ENCODE measurements around the gene NPAS2.

NPAS2 gene

GRCh38 chr2:100997509-100998234 is 177.7 kb downstream of the NPAS2 start:
- no peak for DNase-seq

- no peak for DNase-seq
Measured at GRCh38 chr2:100998235-100998573, 178.3 kb downstream of the NPAS2 start.

GRCh38 chr2:100999995-101000394 is 180.1 kb downstream of the NPAS2 start:
- DNase-seq: no peak

GRCh38 chr2:101001691-101002561 is 182.0 kb downstream of the NPAS2 start, which contains the start of gene RPL31:
Gene RPL31 (plus strand): TSS chr2:101002289. CDS start chr2:101002702, 413 bp downstream.
- peak; percentile 97 for DNase-seq

GRCh38 chr2:101002562-101003277 is 182.8 kb downstream of the NPAS2 start:
- DNase-seq: peak; percentile 14

- DNase-seq: no peak
Measured at GRCh38 chr2:101003278-101003775, 183.4 kb downstream of the NPAS2 start.

GRCh38 chr2:101004620-101005325 is 184.8 kb downstream of the NPAS2 start:
- no peak for DNase-seq

GRCh38 chr2:101006065-101006715 is 186.3 kb downstream of the NPAS2 start:
- no peak for DNase-seq

GRCh38 chr2:101007415-101008345 is 187.7 kb downstream of the NPAS2 start:
- DNase-seq: peak; percentile 15

GRCh38 chr2:101011152-101011551 is 191.2 kb downstream of the NPAS2 start:
- no peak for DNase-seq

GRCh38 chr2:101012054-101012705 is 192.2 kb downstream of the NPAS2 start:
- no peak for DNase-seq

GRCh38 chr2:101012706-101013181 is 192.8 kb downstream of the NPAS2 start:
- DNase-seq: peak; percentile 54

GRCh38 chr2:101014264-101014857 is 194.4 kb downstream of the NPAS2 start:
- no peak for DNase-seq

GRCh38 chr2:101017371-101017770 is 197.4 kb downstream of the NPAS2 start:
- no peak for DNase-seq

GRCh38 chr2:101018934-101019333 is 199.0 kb downstream of the NPAS2 start:
- DNase-seq: no peak

- no peak for DNase-seq
Measured at GRCh38 chr2:101022221-101022620, 202.3 kb downstream of the NPAS2 start.

GRCh38 chr2:101023327-101024107 is 203.6 kb downstream of the NPAS2 start:
- no peak for DNase-seq

- DNase-seq: no peak
Measured at GRCh38 chr2:101025561-101025960, 205.6 kb downstream of the NPAS2 start.

GRCh38 chr2:101026253-101026701 is 206.3 kb downstream of the NPAS2 start:
- no peak for DNase-seq

Measured in EL (cell line).